Measurements from ENCODE around the gene SSUH2. TPM values are rescaled to one million over a fixed set of nuclear protein-coding genes. Genes with fewer than 3 reads are reported as not detected.

Gene SSUH2
- total RNA-seq, 1 donor from 2014 or later, result 1.4 TPM

DNA sequence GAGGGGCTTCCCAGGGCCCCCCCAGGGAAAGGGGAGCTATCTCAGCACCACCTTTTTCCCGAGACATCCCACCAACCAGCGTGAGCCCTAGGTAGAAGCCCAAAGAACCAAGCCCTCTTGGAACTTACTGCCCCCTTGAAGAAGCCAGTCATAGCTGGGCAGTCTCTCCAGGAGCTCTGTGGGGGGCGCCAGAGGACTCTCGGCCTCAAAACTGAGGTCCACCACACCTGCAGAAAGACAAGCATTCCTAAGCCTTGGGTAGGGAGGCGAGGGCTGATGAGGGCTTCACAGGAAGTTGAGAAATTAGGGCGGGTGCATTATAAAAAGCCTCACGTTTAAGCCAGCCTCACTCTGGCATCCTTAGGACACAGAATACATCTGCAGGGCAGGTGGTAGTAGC, 9.0 kb downstream of the SSUH2 start:
- no peak overlapping the region for H3K4me3 Mint-ChIP-seq
- TF ChIP-seq, protein P1, sequence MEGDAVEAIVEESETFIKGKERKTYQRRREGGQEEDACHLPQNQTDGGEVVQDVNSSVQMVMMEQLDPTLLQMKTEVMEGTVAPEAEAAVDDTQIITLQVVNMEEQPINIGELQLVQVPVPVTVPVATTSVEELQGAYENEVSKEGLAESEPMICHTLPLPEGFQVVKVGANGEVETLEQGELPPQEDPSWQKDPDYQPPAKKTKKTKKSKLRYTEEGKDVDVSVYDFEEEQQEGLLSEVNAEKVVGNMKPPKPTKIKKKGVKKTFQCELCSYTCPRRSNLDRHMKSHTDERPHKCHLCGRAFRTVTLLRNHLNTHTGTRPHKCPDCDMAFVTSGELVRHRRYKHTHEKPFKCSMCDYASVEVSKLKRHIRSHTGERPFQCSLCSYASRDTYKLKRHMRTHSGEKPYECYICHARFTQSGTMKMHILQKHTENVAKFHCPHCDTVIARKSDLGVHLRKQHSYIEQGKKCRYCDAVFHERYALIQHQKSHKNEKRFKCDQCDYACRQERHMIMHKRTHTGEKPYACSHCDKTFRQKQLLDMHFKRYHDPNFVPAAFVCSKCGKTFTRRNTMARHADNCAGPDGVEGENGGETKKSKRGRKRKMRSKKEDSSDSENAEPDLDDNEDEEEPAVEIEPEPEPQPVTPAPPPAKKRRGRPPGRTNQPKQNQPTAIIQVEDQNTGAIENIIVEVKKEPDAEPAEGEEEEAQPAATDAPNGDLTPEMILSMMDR (conservative IDR thresholded peaks at IDR 0.05), result no peak
- no peaks in the 10 kb centered on the region for H3K9me3 Mint-ChIP-seq
- H3K36me3 Mint-ChIP-seq, result no peaks in the 10 kb centered on the region
- no peak for DNase-seq (ENCODE audit: extremely low spot score, unreplicated experiment)
- no peak overlapping the region for H3K27ac Mint-ChIP-seq
- H3K27me3 Mint-ChIP-seq, result peaks cover 7% of the 10 kb centered on the region
- peaks cover 28% of the 10 kb centered on the region for H3K4me1 Mint-ChIP-seq (ENCODE audit: unreplicated experiment)

GRCh38 chr3:8635125-8635524, 9.5 kb downstream of the SSUH2 start:
- no peak overlapping the region for H3K4me3 Mint-ChIP-seq
- TF ChIP-seq, protein P1 (conservative IDR thresholded peaks at IDR 0.05), result no peak
- H3K9me3 Mint-ChIP-seq, result no peaks in the 10 kb centered on the region
- no peaks in the 10 kb centered on the region for H3K36me3 Mint-ChIP-seq
- peaks cover 28% of the 10 kb centered on the region for H3K4me1 Mint-ChIP-seq (ENCODE audit: unreplicated experiment)
- H3K27me3 Mint-ChIP-seq, result peaks cover 3% of the 10 kb centered on the region
- DNase-seq (ENCODE audit: extremely low spot score, unreplicated experiment), result no peak
- no peak overlapping the region for H3K27ac Mint-ChIP-seq

GRCh38 chr3:8632402-8633237, 12.0 kb downstream of the SSUH2 start:
- H3K36me3 Mint-ChIP-seq, result no peaks in the 10 kb centered on the region
- H3K27me3 Mint-ChIP-seq, result peaks cover 3% of the 10 kb centered on the region
- H3K4me1 Mint-ChIP-seq (ENCODE audit: unreplicated experiment), result peaks cover 16% of the 10 kb centered on the region

DNA sequence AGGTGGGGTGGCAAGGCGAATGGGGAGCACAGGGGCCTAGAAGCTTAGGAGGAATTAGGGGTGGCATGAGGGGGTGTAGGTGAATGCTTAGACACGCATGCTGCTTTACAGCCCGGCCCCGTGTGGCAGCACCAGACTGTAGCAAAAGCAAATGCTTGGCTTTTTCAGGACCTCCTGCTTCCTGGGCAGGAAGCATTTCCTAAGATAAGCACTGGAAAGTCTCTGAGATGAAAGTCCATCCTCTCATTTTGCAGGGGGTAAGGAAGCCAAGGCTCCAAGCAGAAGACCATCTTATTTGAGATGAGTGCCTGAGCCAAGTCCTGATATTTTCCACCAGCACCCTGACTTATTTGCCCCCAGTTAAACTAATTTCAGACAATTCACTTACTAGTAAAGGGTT, 12.9 kb downstream of the SSUH2 start:
- TF ChIP-seq, protein P1 (conservative IDR thresholded peaks at IDR 0.05), result no peak
- Mint-ChIP-seq H3K27ac (no peak overlapping the region), H3K9me3 (no peaks in the 10 kb centered on the region), H3K36me3 (no peaks in the 10 kb centered on the region), H3K4me3 (no peak overlapping the region), H3K4me1 (ENCODE audit: unreplicated experiment) (peaks cover 16% of the 10 kb centered on the region), H3K27me3 (peaks cover 3% of the 10 kb centered on the region)
- DNase-seq (ENCODE audit: extremely low spot score, unreplicated experiment), result no peak

More at GRCh38 chr3:8632402-8633237, 12.0 kb downstream of the SSUH2 start:
- TF ChIP-seq, protein P1 (conservative IDR thresholded peaks at IDR 0.05), result no peak
- no peaks in the 10 kb centered on the region for H3K9me3 Mint-ChIP-seq
- no peak for DNase-seq (ENCODE audit: extremely low spot score, unreplicated experiment)
- H3K27ac Mint-ChIP-seq, result peak overlapping the region; percentile 46
- no peak overlapping the region for H3K4me3 Mint-ChIP-seq

- TF ChIP-seq, protein P1 (conservative IDR thresholded peaks at IDR 0.05), result no peak
- peaks cover 3% of the 10 kb centered on the region for H3K27me3 Mint-ChIP-seq
- H3K9me3 Mint-ChIP-seq, result no peaks in the 10 kb centered on the region
- H3K4me1 Mint-ChIP-seq (ENCODE audit: unreplicated experiment), result peaks cover 16% of the 10 kb centered on the region
- peak overlapping the region; percentile 84 for H3K27ac Mint-ChIP-seq
- H3K36me3 Mint-ChIP-seq, result no peaks in the 10 kb centered on the region
- no peak overlapping the region for H3K4me3 Mint-ChIP-seq
- DNase-seq (ENCODE audit: extremely low spot score, unreplicated experiment), result no peak
Observed at GRCh38 chr3:8629151-8630021, 15.2 kb downstream of the SSUH2 start.
